OCI-LY7 (cell line): ENCODE data around the gene GOLPH3.

Experiments
- EZH2phosphoT487 ChIP-seq: fragments of 200-600 bp; sonication (generic); IDR thresholded peaks from 2 replicates; pipeline ENCODE4 v1.6.1; 2018; ENCODE audit warnings: low read depth, borderline replicate concordance, mild to moderate bottlenecking, mixed run types, antibody characterized with exemption, low read length, moderate library complexity, mixed read lengths
- TF ChIP-seq, protein P1 (sequence below): fragments of 200-600 bp; sonication (generic); conservative IDR thresholded peaks from 2 replicates; pipeline ENCODE4 v1.5.1; 2014; ENCODE audit warnings: mild to moderate bottlenecking, antibody characterized with exemption, low read length, moderate library complexity, mixed read lengths

DNA sequence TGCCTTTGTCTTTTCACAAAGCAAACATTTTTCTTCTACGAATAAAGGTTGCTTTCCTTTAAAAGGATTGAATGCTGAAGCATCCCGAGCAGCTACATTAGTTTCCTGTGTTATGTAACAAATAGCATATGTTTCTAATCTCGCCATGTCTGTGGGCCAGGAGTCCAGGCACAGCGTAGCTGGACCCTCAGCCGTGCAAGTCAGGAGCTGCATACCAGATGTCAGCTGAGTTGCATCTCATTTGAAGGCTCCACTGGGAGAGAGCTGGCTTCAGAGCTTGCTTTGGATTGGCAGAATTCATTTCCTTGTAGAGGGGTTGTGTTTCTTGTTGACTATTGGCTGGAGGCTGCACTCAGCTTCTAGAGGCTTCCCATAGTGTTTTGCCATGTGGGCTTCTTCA is 16.0 kb upstream of the GOLPH3 start:
- TF ChIP-seq, protein P1, sequence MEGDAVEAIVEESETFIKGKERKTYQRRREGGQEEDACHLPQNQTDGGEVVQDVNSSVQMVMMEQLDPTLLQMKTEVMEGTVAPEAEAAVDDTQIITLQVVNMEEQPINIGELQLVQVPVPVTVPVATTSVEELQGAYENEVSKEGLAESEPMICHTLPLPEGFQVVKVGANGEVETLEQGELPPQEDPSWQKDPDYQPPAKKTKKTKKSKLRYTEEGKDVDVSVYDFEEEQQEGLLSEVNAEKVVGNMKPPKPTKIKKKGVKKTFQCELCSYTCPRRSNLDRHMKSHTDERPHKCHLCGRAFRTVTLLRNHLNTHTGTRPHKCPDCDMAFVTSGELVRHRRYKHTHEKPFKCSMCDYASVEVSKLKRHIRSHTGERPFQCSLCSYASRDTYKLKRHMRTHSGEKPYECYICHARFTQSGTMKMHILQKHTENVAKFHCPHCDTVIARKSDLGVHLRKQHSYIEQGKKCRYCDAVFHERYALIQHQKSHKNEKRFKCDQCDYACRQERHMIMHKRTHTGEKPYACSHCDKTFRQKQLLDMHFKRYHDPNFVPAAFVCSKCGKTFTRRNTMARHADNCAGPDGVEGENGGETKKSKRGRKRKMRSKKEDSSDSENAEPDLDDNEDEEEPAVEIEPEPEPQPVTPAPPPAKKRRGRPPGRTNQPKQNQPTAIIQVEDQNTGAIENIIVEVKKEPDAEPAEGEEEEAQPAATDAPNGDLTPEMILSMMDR: no peak
- TF ChIP-seq EZH2phosphoT487: no peak
